PFSK-1 (cell line): ENCODE measurements around the gene STK24.

Experiments
- FOXP2 ChIP-seq: optimal IDR thresholded peaks from 2 replicates; pipeline ENCODE3; 2011; ENCODE audit warnings: borderline replicate concordance, control low read depth, inconsistent platforms; ENCODE audit not compliant: insufficient read depth; ENCODE audit errors: extremely low read length, extremely low read depth
- POLR2AphosphoS5 ChIP-seq: IDR thresholded peaks from 2 replicates; pipeline ENCODE4 v1.6.1; 2012; ENCODE audit warnings: low read depth, mild to moderate bottlenecking, control low read depth, low read length, moderate library complexity
- SIN3A ChIP-seq: IDR thresholded peaks from 2 replicates; pipeline ENCODE4 v1.6.1; 2012; ENCODE audit warnings: mild to moderate bottlenecking, low read length, moderate library complexity, borderline replicate concordance; ENCODE audit not compliant: insufficient read depth
- TAF1 ChIP-seq: IDR thresholded peaks from 2 replicates; pipeline ENCODE4 v1.6.1; 2012; ENCODE audit warnings: low read length, control low read depth, borderline replicate concordance; ENCODE audit not compliant: insufficient read depth
- TF ChIP-seq, protein P1 (sequence below), 2 experiments: IDR thresholded peaks; 2 replicates each; pipeline versions ENCODE4 v1.6.1 to v1.8.0; 2011 to 2012; ENCODE audit warnings: low read depth in 2 of 2, low read length in 2 of 2, control low read depth in 1 of 2, inconsistent platforms in 1 of 2, mild to moderate bottlenecking in 1 of 2, moderate library complexity in 1 of 2; ENCODE audit not compliant: insufficient read depth in 1 of 2

Gene STK24

DNA sequence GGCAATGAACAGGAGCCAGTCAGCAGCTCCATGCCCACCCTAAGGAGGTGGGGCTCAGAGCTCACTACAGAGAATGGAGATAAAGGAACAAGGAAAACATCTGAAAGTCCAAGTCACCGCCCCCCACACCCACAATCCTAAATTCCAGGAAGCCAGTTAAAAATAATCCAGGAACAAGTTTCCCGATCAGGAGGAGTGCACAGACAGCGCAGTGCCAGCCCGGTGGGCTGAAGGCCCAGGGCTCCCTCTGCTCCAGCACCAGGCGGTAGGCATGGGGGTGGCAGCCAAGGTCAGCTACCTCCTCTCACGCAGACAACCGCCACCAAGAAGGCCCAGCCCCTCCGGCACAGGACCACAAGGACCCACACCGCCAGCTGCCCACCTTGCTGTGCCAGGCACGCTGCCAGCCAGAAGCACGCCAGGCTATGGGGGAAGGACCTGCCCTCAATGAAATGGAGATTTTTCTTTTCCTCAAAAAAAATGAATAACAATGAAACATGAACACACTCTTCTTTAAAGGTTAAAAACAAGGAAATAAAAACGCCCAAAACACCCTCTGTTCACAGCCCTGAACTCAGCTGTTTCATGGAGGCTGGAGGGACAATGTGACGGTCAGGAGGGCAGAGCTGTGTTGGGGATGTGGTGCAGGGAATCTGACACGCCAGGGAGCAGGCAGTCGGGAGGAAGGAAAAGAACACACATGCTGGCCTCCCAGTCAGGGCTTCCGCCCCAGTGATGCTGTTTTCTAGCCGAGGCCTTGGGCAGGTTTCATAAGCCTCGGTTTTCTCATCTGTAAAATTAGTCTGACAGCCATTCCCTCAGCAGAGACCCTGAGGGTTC lies 11.0 kb downstream of the STK24 start:
- peak; percentile 60 for TF ChIP-seq FOXP2
- TF ChIP-seq, protein P1, sequence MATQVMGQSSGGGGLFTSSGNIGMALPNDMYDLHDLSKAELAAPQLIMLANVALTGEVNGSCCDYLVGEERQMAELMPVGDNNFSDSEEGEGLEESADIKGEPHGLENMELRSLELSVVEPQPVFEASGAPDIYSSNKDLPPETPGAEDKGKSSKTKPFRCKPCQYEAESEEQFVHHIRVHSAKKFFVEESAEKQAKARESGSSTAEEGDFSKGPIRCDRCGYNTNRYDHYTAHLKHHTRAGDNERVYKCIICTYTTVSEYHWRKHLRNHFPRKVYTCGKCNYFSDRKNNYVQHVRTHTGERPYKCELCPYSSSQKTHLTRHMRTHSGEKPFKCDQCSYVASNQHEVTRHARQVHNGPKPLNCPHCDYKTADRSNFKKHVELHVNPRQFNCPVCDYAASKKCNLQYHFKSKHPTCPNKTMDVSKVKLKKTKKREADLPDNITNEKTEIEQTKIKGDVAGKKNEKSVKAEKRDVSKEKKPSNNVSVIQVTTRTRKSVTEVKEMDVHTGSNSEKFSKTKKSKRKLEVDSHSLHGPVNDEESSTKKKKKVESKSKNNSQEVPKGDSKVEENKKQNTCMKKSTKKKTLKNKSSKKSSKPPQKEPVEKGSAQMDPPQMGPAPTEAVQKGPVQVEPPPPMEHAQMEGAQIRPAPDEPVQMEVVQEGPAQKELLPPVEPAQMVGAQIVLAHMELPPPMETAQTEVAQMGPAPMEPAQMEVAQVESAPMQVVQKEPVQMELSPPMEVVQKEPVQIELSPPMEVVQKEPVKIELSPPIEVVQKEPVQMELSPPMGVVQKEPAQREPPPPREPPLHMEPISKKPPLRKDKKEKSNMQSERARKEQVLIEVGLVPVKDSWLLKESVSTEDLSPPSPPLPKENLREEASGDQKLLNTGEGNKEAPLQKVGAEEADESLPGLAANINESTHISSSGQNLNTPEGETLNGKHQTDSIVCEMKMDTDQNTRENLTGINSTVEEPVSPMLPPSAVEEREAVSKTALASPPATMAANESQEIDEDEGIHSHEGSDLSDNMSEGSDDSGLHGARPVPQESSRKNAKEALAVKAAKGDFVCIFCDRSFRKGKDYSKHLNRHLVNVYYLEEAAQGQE (IDR thresholded peaks at IDR 0.05; ENCODE audit: insufficient read depth in 1 of 2, low read depth in 2 of 2, low read length in 2 of 2): no peak

DNA sequence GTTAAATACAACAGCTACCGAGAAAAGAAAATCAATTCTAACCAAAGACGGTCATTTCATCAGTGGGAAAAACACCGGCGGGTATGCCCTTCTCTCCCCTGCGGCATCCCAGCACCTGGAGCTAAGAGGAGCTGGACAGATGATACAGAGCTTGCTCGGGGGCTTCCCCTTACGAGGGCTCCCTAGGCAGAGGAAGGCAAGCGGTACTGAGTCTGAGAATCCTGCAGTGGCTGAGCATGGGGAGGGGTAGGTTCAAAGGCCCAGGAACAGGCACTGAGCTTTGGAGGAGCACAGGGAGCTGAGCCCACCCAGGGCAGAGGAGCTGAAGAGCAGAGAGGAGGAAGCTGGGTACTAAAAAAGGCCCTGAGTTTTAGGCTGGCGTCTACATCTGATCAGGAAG lies 12.7 kb downstream of the STK24 start:
- TF ChIP-seq SIN3A: no peak
- TF ChIP-seq, protein P1 (IDR thresholded peaks at IDR 0.05; ENCODE audit: insufficient read depth in 1 of 2, low read depth in 2 of 2, low read length in 2 of 2): no peak
- TF ChIP-seq TAF1: no peak
- no peak for TF ChIP-seq FOXP2
- no peak for TF ChIP-seq POLR2AphosphoS5

DNA sequence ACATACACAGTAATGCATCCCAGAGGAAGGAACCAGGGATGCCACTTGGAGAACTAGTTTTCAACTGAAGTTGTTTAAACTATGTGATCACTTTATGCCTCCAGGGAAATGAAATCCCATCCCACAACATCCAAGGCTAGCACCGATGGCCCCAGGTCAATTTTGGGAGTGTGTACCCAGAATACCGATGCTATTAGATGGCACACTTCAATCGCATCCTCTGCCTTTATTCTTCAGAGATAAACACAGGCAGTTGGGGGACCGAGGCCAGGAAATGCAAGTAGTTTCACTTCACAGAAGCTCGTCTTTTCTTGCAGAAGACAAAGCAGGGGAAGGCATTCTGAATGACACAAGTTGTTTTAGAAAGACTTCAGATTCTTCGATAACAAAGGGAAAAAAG lies 13.8 kb downstream of the STK24 start:
- TF ChIP-seq, protein P1 (IDR thresholded peaks at IDR 0.05; ENCODE audit: insufficient read depth in 1 of 2, low read depth in 2 of 2, low read length in 2 of 2): no peak
- TF ChIP-seq POLR2AphosphoS5 (no peak), TAF1 (no peak), FOXP2 (no peak), SIN3A (no peak)

DNA sequence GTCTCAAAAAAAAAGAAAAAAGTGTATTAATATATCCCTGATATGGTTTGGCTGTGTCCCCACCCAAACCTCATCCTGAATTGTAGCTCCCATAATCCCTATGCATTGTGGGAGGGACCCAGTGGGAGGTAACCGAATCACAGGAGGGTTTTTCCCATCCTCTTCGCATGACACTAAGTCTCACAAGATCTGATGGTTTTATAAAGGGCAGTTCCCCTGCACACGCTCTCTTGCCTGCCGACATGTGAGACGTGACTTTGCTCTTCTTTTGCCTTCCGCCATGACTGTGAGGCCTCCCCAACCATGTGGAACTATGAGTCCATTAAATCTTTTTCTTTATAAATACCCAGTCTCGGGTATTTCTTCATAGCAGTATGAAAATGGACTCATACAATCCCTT lies 17.7 kb downstream of the STK24 start:
- TF ChIP-seq SIN3A (no peak), TAF1 (no peak), POLR2AphosphoS5 (no peak), FOXP2 (no peak)
- TF ChIP-seq, protein P1 (IDR thresholded peaks at IDR 0.05; ENCODE audit: insufficient read depth in 1 of 2, low read depth in 2 of 2, low read length in 2 of 2): no peak
